Vagina (tissue), 2 donors: ENCODE measurements around the gene EEF1AKMT3.

Experiments
- CTCF ChIP-seq, 3 experiments: fragments of 450-650 bp in 2 of 3; fragments of 200-600 bp in 1 of 3; sonication (generic) in 1 of 3; IDR thresholded peaks; one replicate each; pipeline ENCODE4 v1.5.1; 2017 to 2019; ENCODE audit warnings: antibody characterized with exemption in 3 of 3, mild to moderate bottlenecking in 2 of 3, moderate library complexity in 2 of 3
- POLR2A ChIP-seq, 2 donors: fragments of 450-650 bp; IDR thresholded peaks; one replicate each; pipeline ENCODE4 v1.6.1; 2017; ENCODE audit warnings: antibody characterized with exemption in 2 of 2, mild to moderate bottlenecking in 2 of 2, moderate library complexity in 2 of 2

DNA sequence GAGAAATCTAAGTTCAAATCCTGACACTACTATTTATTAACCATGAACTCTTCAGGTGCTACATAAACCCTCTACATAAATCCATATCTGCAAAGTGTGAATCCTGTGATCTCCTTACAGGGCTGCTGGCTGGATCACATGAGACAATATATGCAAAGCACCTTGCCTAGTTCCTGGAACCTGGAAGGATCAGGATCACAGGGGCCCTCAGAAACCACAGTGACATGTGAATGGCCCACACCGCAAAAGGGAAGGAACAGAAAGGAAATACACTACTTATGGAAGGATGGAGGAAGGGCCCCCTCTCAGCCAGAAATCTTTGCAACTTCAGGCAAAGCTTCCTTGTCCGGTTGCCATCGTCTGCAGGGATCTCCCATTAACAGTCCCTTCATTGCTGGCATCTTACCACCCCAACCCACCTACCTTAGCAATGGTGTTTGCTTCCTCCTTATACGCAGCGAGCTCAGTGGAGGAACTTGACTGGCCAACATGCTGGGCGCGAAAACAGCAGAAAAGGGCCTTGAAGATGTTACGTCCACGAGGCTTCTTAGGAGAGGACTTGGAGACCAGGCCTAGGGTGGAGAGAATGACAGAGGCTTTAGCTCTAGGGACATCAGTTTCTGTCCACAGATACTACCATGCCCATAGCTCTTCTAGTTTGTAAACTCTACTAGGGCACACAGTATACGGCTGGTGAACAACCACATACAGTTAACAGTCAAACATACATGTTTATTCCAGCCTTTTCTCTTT lies 56.8 kb downstream of the EEF1AKMT3 start:
- no peak for TF ChIP-seq POLR2A (IDR thresholded peaks at IDR 0.05)
- no peak for TF ChIP-seq CTCF (IDR thresholded peaks at IDR 0.05)
